ENCODE results near the gene DAB2IP.

The DAB2IP gene

GRCh38 chr9:121667214-121667613 lies 15.8 kb downstream of the DAB2IP start:
- no peak for DNase-seq

GRCh38 chr9:121667890-121668289 lies 16.5 kb downstream of the DAB2IP start:
- no peak for DNase-seq

GRCh38 chr9:121670431-121670830 lies 19.0 kb downstream of the DAB2IP start:
- no peak for DNase-seq

GRCh38 chr9:121671612-121672155 lies 20.2 kb downstream of the DAB2IP start:
- no peak for DNase-seq

GRCh38 chr9:121672213-121672612 lies 20.8 kb downstream of the DAB2IP start:
- no peak for DNase-seq

- DNase-seq = no peak
These were observed 21.6 kb downstream of the DAB2IP start for GRCh38 chr9:121672986-121673385.

- no peak for DNase-seq
These were observed 22.1 kb downstream of the DAB2IP start for GRCh38 chr9:121673576-121673975.

GRCh38 chr9:121674017-121674416 lies 22.6 kb downstream of the DAB2IP start:
- DNase-seq = no peak

GRCh38 chr9:121674952-121675351 lies 23.5 kb downstream of the DAB2IP start:
- no peak for DNase-seq

- no peak for DNase-seq
These were observed 23.9 kb downstream of the DAB2IP start for GRCh38 chr9:121675381-121675780.

GRCh38 chr9:121675969-121676822 lies 24.8 kb downstream of the DAB2IP start:
- no peak for DNase-seq

GRCh38 chr9:121676926-121677325 lies 25.5 kb downstream of the DAB2IP start:
- DNase-seq = no peak

GRCh38 chr9:121678501-121679022 lies 27.1 kb downstream of the DAB2IP start:
- DNase-seq = no peak

GRCh38 chr9:121679901-121680635 lies 28.6 kb downstream of the DAB2IP start:
- no peak for DNase-seq

GRCh38 chr9:121681404-121681803 lies 30.0 kb downstream of the DAB2IP start:
- no peak for DNase-seq

- no peak for DNase-seq
These were observed 30.8 kb downstream of the DAB2IP start for GRCh38 chr9:121682201-121682600.

GRCh38 chr9:121682926-121683515 lies 31.6 kb downstream of the DAB2IP start:
- no peak for DNase-seq

- DNase-seq = no peak
These were observed 32.2 kb downstream of the DAB2IP start for GRCh38 chr9:121683652-121684051.

GRCh38 chr9:121684381-121685145 lies 33.1 kb downstream of the DAB2IP start:
- DNase-seq = no peak

GRCh38 chr9:121685146-121685794 lies 33.8 kb downstream of the DAB2IP start:
- DNase-seq = no peak

GRCh38 chr9:121685795-121686377 lies 34.5 kb downstream of the DAB2IP start:
- no peak for DNase-seq

All from NCI-H1694 (cell line).